Neutrophil (primary cell): ENCODE data around the gene SNX8.

ENCODE experiments used
- H3K27ac ChIP-seq: fragments of 200-600 bp; sonication (generic); 2 replicates; pipeline ENCODE4 v1.5.1; 2016; ENCODE audit warnings: mild to moderate bottlenecking, moderate library complexity
- H3K27me3 ChIP-seq: fragments of 200-600 bp; sonication (generic); 2 replicates; pipeline ENCODE4 v1.6.0; 2016; ENCODE audit warnings: mild to moderate bottlenecking
- H3K36me3 ChIP-seq: fragments of 200-600 bp; sonication (generic); 2 replicates; pipeline ENCODE4 v1.5.1; 2017
- H3K4me1 ChIP-seq, 2 experiments: fragments of 200-600 bp in 1 of 2; sonication (generic) in 1 of 2; 1 replicate in 1 of 2; 2 replicates in 1 of 2; pipeline versions ENCODE4 v1.5.1 to v1.6.1; 2013 to 2016; ENCODE audit warnings: low read depth in 1 of 2, low read length in 1 of 2, mild to moderate bottlenecking in 1 of 2, moderate library complexity in 1 of 2; ENCODE audit not compliant: control insufficient read depth in 1 of 2, insufficient read depth in 1 of 2
- H3K4me3 ChIP-seq, 2 experiments: fragments of 200-600 bp in 1 of 2; sonication (generic) in 1 of 2; 1 replicate in 1 of 2; 2 replicates in 1 of 2; pipeline ENCODE4 v1.5.1; 2013 to 2016; ENCODE audit warnings: low read depth in 1 of 2, low read length in 1 of 2, mild to moderate bottlenecking in 1 of 2, moderate library complexity in 1 of 2
- H3K9me3 ChIP-seq: fragments of 200-600 bp; sonication (generic); 2 replicates; pipeline ENCODE4 v1.5.1; 2016
- CTCF ChIP-seq: fragments of 200-600 bp; sonication (generic); IDR thresholded peaks from 2 replicates; pipeline ENCODE4 v1.5.1; 2016; ENCODE audit warnings: antibody characterized with exemption

SNX8 gene

GRCh38 chr7:2253525-2254244 is 60.6 kb downstream of the SNX8 start:
- Histone ChIP-seq H3K9me3 (no peaks in the 10 kb centered on the region), H3K36me3 (peaks cover 11% of the 10 kb centered on the region), H3K4me1 (peaks cover 11 to 14% of the 10 kb centered on the region in 2 experiments), H3K27me3 (no peaks in the 10 kb centered on the region), H3K4me3 (no peak overlapping the region), H3K27ac (no peak overlapping the region)
- TF ChIP-seq CTCF, result no peak

GRCh38 chr7:2253021-2253420 is 61.2 kb downstream of the SNX8 start:
- Histone ChIP-seq H3K27me3 (no peaks in the 10 kb centered on the region), H3K4me3 (no peak overlapping the region), H3K9me3 (no peaks in the 10 kb centered on the region), H3K27ac (no peak overlapping the region), H3K36me3 (peaks cover 11% of the 10 kb centered on the region), H3K4me1 (peaks cover 12 to 15% of the 10 kb centered on the region in 2 experiments)
- no peak for TF ChIP-seq CTCF

GRCh38 chr7:2251841-2252771 is 62.1 kb downstream of the SNX8 start:
- H3K36me3 ChIP-seq, result peaks cover 11% of the 10 kb centered on the region
- H3K9me3 ChIP-seq, result no peaks in the 10 kb centered on the region
- peaks cover 12 to 15% of the 10 kb centered on the region in 2 experiments for H3K4me1 ChIP-seq
- H3K27ac ChIP-seq, result no peak overlapping the region
- no peak overlapping the region for H3K4me3 ChIP-seq
- H3K27me3 ChIP-seq, result no peaks in the 10 kb centered on the region
- TF ChIP-seq CTCF, result no peak

GRCh38 chr7:2251381-2251780 is 62.9 kb downstream of the SNX8 start:
- Histone ChIP-seq H3K27me3 (no peaks in the 10 kb centered on the region), H3K9me3 (no peaks in the 10 kb centered on the region), H3K36me3 (peaks cover 4% of the 10 kb centered on the region), H3K4me3 (no peak overlapping the region), H3K27ac (no peak overlapping the region), H3K4me1 (peaks cover 13 to 18% of the 10 kb centered on the region in 2 experiments)
- TF ChIP-seq CTCF, result no peak

GRCh38 chr7:2249744-2250323 is 64.4 kb downstream of the SNX8 start:
- no peaks in the 10 kb centered on the region for H3K9me3 ChIP-seq
- H3K36me3 ChIP-seq, result no peaks in the 10 kb centered on the region
- no peak for TF ChIP-seq CTCF
- no peak overlapping the region for H3K4me3 ChIP-seq
- peaks cover 17 to 24% of the 10 kb centered on the region in 2 experiments for H3K4me1 ChIP-seq
- H3K27me3 ChIP-seq, result no peaks in the 10 kb centered on the region
- no peak overlapping the region for H3K27ac ChIP-seq
